Measurements from ENCODE around the gene IL5. TPM values are rescaled to one million over a fixed set of nuclear protein-coding genes. Genes with fewer than 3 reads are reported as not detected.

Gene IL5
- total and polyA plus RNA-seq, 2 donors, result not detected

Other genes starting within 250 kb of the IL5 start
- 2.2 TPM for gene SLC22A4, start 249.1 kb downstream of the IL5 start, total RNA-seq
- 1.5 TPM for gene SLC22A4, start 249.1 kb downstream of the IL5 start, polyA plus RNA-seq
- 9.3 TPM for gene SLC22A5, start 173.8 kb downstream of the IL5 start, total RNA-seq
- 6.4 TPM for gene SLC22A5, start 173.8 kb downstream of the IL5 start, polyA plus RNA-seq
- gene IRF1, start 52.7 kb downstream of the IL5 start, total RNA-seq, result 16.4 TPM
- 26.0 TPM for gene IRF1, start 52.7 kb downstream of the IL5 start, polyA plus RNA-seq
- 75.0 TPM for gene RAD50, start 13.5 kb upstream of the IL5 start, total RNA-seq
- 13.4 TPM for gene RAD50, start 13.5 kb upstream of the IL5 start, polyA plus RNA-seq
- gene IL13, start 114.7 kb upstream of the IL5 start, total RNA-seq, result not detected
- gene IL13, start 114.7 kb upstream of the IL5 start, polyA plus RNA-seq, result not detected
- not detected for gene IL4, start 130.5 kb upstream of the IL5 start, total RNA-seq
- gene IL4, start 130.5 kb upstream of the IL5 start, polyA plus RNA-seq, result not detected
- gene KIF3A, start 194.0 kb upstream of the IL5 start, total RNA-seq, result 17.6 TPM
- 3.4 TPM for gene KIF3A, start 194.0 kb upstream of the IL5 start, polyA plus RNA-seq
- 1.9 TPM for gene CCNI2, start 203.9 kb upstream of the IL5 start, total RNA-seq
- 1.4 TPM for gene CCNI2, start 203.9 kb upstream of the IL5 start, polyA plus RNA-seq
- 64.8 TPM for gene SEPTIN8, start 233.7 kb upstream of the IL5 start, total RNA-seq
- 28.3 TPM for gene SEPTIN8, start 233.7 kb upstream of the IL5 start, polyA plus RNA-seq